Hepatocyte (in vitro differentiated cells): ENCODE data around the gene HBA1. TPM values are rescaled to one million over a fixed set of nuclear protein-coding genes. Genes with fewer than 3 reads are reported as not detected.
A peak's percentile ranks its signal among the peaks of the same experiment; 100 is the strongest.
"Not testable (repeated sequence)": the region's sequence is repeated elsewhere in the genome, so short reads cannot be mapped to it uniquely, and the experiment has no call there.

Source experiments
- DNase-seq: peaks from one replicate; pipeline ENCODE4 v3.0.0-alpha.2; 2016; ENCODE audit warnings: low spot score
- H2AFZ ChIP-seq: fragments of 200-600 bp; sonication (generic); 2 replicates; pipeline ENCODE4 v1.6.0; 2016; ENCODE audit warnings: antibody characterized with exemption, mild to moderate bottlenecking
- H3K27ac ChIP-seq: fragments of 200-600 bp; sonication (generic); 2 replicates; pipeline ENCODE4 v1.5.1; 2016; ENCODE audit warnings: mild to moderate bottlenecking
- H3K27me3 ChIP-seq: fragments of 200-600 bp; sonication (generic); 2 replicates; pipeline ENCODE4 v1.6.1; 2016
- H3K36me3 ChIP-seq: fragments of 200-600 bp; sonication (generic); replicated peaks from 2 replicates; pipeline ENCODE4 v1.5.1; 2016; ENCODE audit warnings: low read depth; ENCODE audit not compliant: insufficient read depth
- H3K4me1 ChIP-seq: fragments of 200-600 bp; sonication (generic); 2 replicates; pipeline ENCODE4 v1.5.1; 2016; ENCODE audit warnings: mild to moderate bottlenecking, moderate library complexity; ENCODE audit not compliant: insufficient read depth
- H3K4me2 ChIP-seq: fragments of 200-600 bp; sonication (generic); 2 replicates; pipeline ENCODE4 v1.6.0; 2016
- H3K4me3 ChIP-seq: fragments of 200-600 bp; sonication (generic); 2 replicates; pipeline ENCODE4 v1.5.1; 2016; ENCODE audit warnings: mild to moderate bottlenecking
- H3K79me2 ChIP-seq: fragments of 200-600 bp; sonication (generic); 2 replicates; pipeline ENCODE4 v1.6.0; 2017; ENCODE audit warnings: mild to moderate bottlenecking
- H3K9me2 ChIP-seq: fragments of 200-600 bp; sonication (generic); replicated peaks from 2 replicates; pipeline ENCODE4 v1.6.0; 2017; ENCODE audit warnings: mild to moderate bottlenecking; ENCODE audit not compliant: insufficient read depth
- H3K9me3 ChIP-seq: fragments of 200-600 bp; sonication (generic); 2 replicates; pipeline ENCODE4 v1.5.1; 2016; ENCODE audit warnings: low read depth, mild to moderate bottlenecking
- H4K20me1 ChIP-seq: fragments of 200-600 bp; sonication (generic); 2 replicates; pipeline ENCODE4 v1.6.0; 2016; ENCODE audit warnings: mild to moderate bottlenecking; ENCODE audit not compliant: insufficient read depth, poor library complexity, severe bottlenecking
- CTCF ChIP-seq: fragments of 200-600 bp; sonication (generic); IDR thresholded peaks from 2 replicates; pipeline ENCODE4 v1.5.1; 2016; ENCODE audit warnings: antibody characterized with exemption, mild to moderate bottlenecking; ENCODE audit not compliant: poor library complexity
- EZH2 ChIP-seq: fragments of 200-600 bp; sonication (generic); IDR thresholded peaks from 2 replicates; pipeline ENCODE4 v1.6.1; 2016; ENCODE audit warnings: antibody characterized with exemption, mild to moderate bottlenecking, borderline replicate concordance
- EZH2phosphoT487 ChIP-seq: fragments of 200-600 bp; sonication (generic); IDR thresholded peaks from one replicate; pipeline ENCODE4 v1.6.1; 2018; ENCODE audit warnings: antibody characterized with exemption, mild to moderate bottlenecking, low read depth, moderate library complexity; ENCODE audit not compliant: unreplicated experiment, severe bottlenecking
- WGBS: methylation state at CpG from one replicate; pipeline ENCODE4 v1.1.6; 2016; ENCODE audit warnings: low lambda C conversion rate; ENCODE audit errors: missing lambda C conversion rate; 5-methylcytosine and 5-hydroxymethylcytosine counted together
- polyA plus RNA-seq: library from polyadenylated mRNA; unstranded; fragments of >200 nt; fragmentation: Nextera tagmentation; extraction: Ambion mirVana; gene quantifications from 2 replicates; pipeline ENCODE4 v1.2.1, GENCODE V29; 2016
- total RNA-seq: library from RNA; depleted of rRNA; stranded (reverse); fragments of >200 nt; gene quantifications from 2 replicates; pipeline ENCODE4 v1.2.3, GENCODE V29; 2014

HBA1 gene
- total and polyA plus RNA-seq, 2 experiments from 2014 or later = not detected

- no peak overlapping the region for H2AFZ ChIP-seq
- no peak for DNase-seq
- no peaks in the 10 kb centered on the region for H3K79me2 ChIP-seq
- no peaks in the 10 kb centered on the region for H3K4me1 ChIP-seq
- 39% methylated on average over 11 of the region's 11 CpGs for WGBS
- TF ChIP-seq CTCF = no peak
- no peak for TF ChIP-seq EZH2
- TF ChIP-seq EZH2phosphoT487 = no peak
- H3K27me3 ChIP-seq = peaks cover 60% of the 10 kb centered on the region
- H3K9me2 ChIP-seq = no peaks in the 10 kb centered on the region
- no peak overlapping the region for H3K4me3 ChIP-seq
- no peaks in the 10 kb centered on the region for H4K20me1 ChIP-seq
- no peaks in the 10 kb centered on the region for H3K36me3 ChIP-seq
- H3K9me3 ChIP-seq = no peaks in the 10 kb centered on the region
- no peak overlapping the region for H3K4me2 ChIP-seq
- H3K27ac ChIP-seq = no peak overlapping the region
These were observed 9.3 kb upstream of the HBA1 start for GRCh38 chr16:167122-167690.

GRCh38 chr16:168424-168823 lies 8.1 kb upstream of the HBA1 start:
- no peaks in the 10 kb centered on the region for H3K36me3 ChIP-seq
- no peak overlapping the region for H3K27ac ChIP-seq
- H3K9me2 ChIP-seq = no peaks in the 10 kb centered on the region
- no peaks in the 10 kb centered on the region for H3K79me2 ChIP-seq
- no peak overlapping the region for H3K4me3 ChIP-seq
- WGBS = 72% methylated on average over 6 of the region's 6 CpGs
- no peak overlapping the region for H2AFZ ChIP-seq
- no peak for DNase-seq
- no peaks in the 10 kb centered on the region for H3K9me3 ChIP-seq
- H3K27me3 ChIP-seq = peaks cover 55% of the 10 kb centered on the region
- no peaks in the 10 kb centered on the region for H4K20me1 ChIP-seq
- H3K4me2 ChIP-seq = no peak overlapping the region
- no peak for TF ChIP-seq CTCF
- no peak for TF ChIP-seq EZH2phosphoT487
- TF ChIP-seq EZH2 = no peak
- no peaks in the 10 kb centered on the region for H3K4me1 ChIP-seq

DNA sequence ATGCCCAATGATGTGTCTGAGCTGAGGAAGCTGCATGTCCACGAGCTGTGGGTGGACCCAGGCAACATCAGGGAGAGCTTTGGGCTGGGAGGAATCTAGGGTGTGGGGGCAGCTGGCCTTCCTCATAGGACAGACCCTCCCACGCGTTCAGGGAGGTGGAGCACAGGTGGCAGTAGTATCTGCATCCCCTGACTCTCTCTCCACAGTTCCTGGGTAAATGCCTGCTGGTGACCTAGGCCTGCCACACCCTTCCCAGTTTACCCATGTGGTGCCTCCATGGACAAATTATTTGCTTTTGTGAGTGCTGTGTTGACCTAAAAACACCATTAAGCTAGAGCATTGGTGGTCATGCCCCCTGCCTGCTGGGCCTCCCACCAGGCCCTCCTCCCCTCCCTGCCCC lies 7.5 kb upstream of the HBA1 start:
- Histone ChIP-seq H4K20me1 (no peaks in the 10 kb centered on the region), H3K9me2 (no peaks in the 10 kb centered on the region), H3K27ac (no peak overlapping the region), H3K27me3 (peaks cover 55% of the 10 kb centered on the region), H3K4me3 (no peak overlapping the region), H3K4me1 (no peaks in the 10 kb centered on the region), H3K79me2 (no peaks in the 10 kb centered on the region), H3K9me3 (no peaks in the 10 kb centered on the region), H3K4me2 (no peak overlapping the region), H3K36me3 (no peaks in the 10 kb centered on the region), H2AFZ (no peak overlapping the region)
- 46% methylated on average over 3 of the region's 3 CpGs for WGBS
- DNase-seq = no peak
- TF ChIP-seq EZH2phosphoT487 (no peak), EZH2 (no peak), CTCF (no peak)

GRCh38 chr16:170088-170507 lies 6.4 kb upstream of the HBA1 start:
- not testable (repeated sequence) for H3K4me1 ChIP-seq, H3K9me3 ChIP-seq, H2AFZ ChIP-seq, H3K4me2 ChIP-seq, H3K4me3 ChIP-seq, H3K27ac ChIP-seq, H3K79me2 ChIP-seq, H3K36me3 ChIP-seq, H3K9me2 ChIP-seq, H4K20me1 ChIP-seq
- peak; percentile 30 for DNase-seq
- WGBS = 2% methylated on average over 5 of the region's 5 CpGs
- peaks cover 61% of the 10 kb centered on the region for H3K27me3 ChIP-seq
